IPS-20b (cell line): ENCODE data around the gene MAFG.

Source experiments
- H3K27ac ChIP-seq: one replicate; pipeline ENCODE4 v1.5.1; 2013; ENCODE audit warnings: low read length
- H3K27me3 ChIP-seq: 2 replicates; pipeline ENCODE4 v1.6.1; 2013; ENCODE audit warnings: mild to moderate bottlenecking, low read length, inconsistent platforms; ENCODE audit not compliant: insufficient read depth
- H3K36me3 ChIP-seq: 2 replicates; pipeline ENCODE4 v1.6.1; 2013; ENCODE audit warnings: low read depth, mild to moderate bottlenecking, inconsistent platforms, low read length, moderate library complexity; ENCODE audit not compliant: insufficient read depth
- H3K4me1 ChIP-seq: 2 replicates; pipeline ENCODE4 v1.6.1; 2013; ENCODE audit warnings: mild to moderate bottlenecking, control low read depth, inconsistent platforms, low read length, moderate library complexity; ENCODE audit not compliant: insufficient read depth
- H3K4me3 ChIP-seq: 2 replicates; pipeline ENCODE4 v1.5.1; 2013; ENCODE audit warnings: mild to moderate bottlenecking, low read length, inconsistent platforms
- H3K9ac ChIP-seq: 2 replicates; pipeline ENCODE4 v1.6.1; 2013; ENCODE audit warnings: low read depth, mild to moderate bottlenecking, inconsistent platforms, low read length, moderate library complexity
- H3K9me3 ChIP-seq: 2 replicates; pipeline ENCODE4 v1.6.1; 2013; ENCODE audit warnings: mild to moderate bottlenecking, low read depth, low read length, inconsistent platforms; ENCODE audit not compliant: insufficient read depth

The MAFG gene

DNA sequence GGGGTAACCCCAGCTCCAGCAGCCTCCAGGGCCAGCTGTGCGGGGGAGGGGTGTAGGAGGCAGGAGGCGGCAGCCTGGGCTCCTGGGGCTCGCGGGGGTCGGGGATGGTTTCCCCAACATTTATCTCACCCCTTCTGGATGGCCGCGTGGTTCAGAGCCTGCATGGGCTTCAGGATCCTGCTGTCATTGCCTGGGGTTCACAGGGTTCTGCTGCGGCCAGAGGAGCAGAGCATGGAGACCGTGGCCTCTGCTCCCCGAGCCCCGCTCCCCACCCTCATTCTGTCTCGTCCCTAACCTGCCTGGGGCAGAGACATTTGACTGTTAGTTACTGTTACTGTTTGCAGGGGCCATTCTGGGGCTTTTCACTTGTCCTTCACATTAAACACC lies 14.6 kb upstream of the MAFG start:
- Histone ChIP-seq H3K27me3 (peaks cover 28% of the 10 kb centered on the region), H3K4me3 (peak overlapping the region; percentile 25; the same call in 1 of the 2 replicates), H3K9ac (no peak overlapping the region), H3K27ac (no peak overlapping the region), H3K36me3 (no peaks in the 10 kb centered on the region), H3K9me3 (no peaks in the 10 kb centered on the region), H3K4me1 (no peaks in the 10 kb centered on the region; the same call in 1 of the 2 replicates)

DNA sequence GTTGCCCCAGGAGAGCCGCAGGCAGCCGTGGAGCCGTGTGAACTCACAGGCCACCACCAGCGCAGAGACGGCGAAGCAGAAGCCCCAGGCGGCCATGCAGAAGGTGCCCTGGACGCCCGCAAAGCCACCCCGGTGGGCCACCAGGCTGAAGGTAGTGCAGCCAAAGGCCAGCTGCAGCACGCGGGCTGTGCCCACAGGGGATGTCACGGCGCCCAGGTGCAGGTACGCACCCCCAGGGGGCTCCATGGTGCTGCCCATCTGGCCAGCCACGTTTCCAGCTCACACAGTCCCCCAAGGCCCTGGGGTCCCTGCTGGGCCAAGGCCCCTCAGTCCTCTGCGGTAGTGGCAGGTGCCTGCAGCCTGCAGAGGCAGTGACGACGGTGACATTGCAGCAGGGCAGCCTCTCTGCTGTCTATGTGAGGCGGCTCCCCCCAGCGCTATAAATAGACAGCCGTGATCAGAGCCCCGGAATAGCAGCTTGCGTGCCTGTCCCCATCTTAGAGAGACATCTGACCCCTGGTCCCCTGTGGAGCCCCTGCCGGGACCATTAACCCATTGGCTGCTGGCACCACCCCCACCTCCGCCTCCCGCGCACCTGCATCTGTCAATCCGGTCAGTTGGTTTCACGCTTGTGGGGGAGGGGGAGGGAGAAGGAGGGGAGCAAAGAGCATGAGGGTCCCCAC lies 14.1 kb upstream of the MAFG start:
- no peaks in the 10 kb centered on the region for H3K36me3 ChIP-seq
- no peak overlapping the region for H3K27ac ChIP-seq
- H3K9me3 ChIP-seq = no peaks in the 10 kb centered on the region
- H3K27me3 ChIP-seq = peaks cover 28% of the 10 kb centered on the region
- no peak overlapping the region for H3K9ac ChIP-seq
- peak overlapping the region; percentile 25; the same call in 1 of the 2 replicates for H3K4me3 ChIP-seq
- no peaks in the 10 kb centered on the region; the same call in 1 of the 2 replicates for H3K4me1 ChIP-seq

DNA sequence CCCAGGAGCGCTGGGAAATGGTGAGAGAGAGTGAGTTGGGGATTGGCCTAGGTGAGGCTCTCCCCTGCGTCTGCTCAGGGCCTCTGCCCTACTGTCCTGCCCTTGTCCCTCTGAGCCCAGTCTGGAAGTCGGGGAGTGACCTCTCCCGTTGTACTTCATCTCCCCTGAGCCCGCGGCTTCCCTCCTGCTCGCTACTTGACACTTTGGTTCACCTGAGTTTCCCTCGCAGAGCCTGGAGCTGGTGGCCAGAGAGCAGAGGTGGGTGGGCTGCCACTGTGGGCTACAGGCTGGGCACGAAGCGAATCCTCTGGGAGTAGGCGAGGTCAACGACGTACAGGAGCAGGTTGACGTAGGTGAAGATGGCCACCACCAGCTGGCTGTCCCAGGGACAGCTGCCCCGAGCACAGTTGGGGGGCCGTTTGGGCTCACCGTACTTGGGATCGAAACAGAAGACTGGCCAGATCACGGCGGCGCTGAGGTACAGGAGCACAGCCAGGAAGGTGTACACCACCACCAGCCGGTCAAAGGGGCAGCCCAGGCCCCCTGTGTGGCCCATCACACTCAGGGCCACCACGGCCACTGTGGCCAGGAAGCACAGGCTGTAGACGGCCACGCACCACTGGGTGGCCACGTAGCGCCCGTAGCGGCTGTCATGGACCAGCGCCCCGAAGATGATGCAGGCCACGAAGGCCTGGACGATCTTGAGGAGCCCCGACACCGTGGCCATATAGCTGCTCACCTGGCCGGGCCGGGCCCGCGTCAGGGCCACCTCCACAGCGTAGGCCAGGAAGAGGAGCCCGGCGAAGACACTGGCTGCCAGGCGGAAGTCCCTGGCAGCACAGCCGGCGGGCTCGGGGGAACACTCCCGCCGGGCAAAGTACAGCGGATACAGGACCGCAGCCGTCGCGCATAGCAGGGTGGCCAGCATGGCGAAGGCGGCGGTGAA lies 13.3 kb upstream of the MAFG start:
- H3K27me3 ChIP-seq = peaks cover 28% of the 10 kb centered on the region
- no peak overlapping the region for H3K27ac ChIP-seq
- H3K9ac ChIP-seq = no peak overlapping the region
- no peaks in the 10 kb centered on the region; the same call in 1 of the 2 replicates for H3K4me1 ChIP-seq
- H3K9me3 ChIP-seq = no peaks in the 10 kb centered on the region
- H3K4me3 ChIP-seq = no peak overlapping the region
- H3K36me3 ChIP-seq = no peaks in the 10 kb centered on the region

DNA sequence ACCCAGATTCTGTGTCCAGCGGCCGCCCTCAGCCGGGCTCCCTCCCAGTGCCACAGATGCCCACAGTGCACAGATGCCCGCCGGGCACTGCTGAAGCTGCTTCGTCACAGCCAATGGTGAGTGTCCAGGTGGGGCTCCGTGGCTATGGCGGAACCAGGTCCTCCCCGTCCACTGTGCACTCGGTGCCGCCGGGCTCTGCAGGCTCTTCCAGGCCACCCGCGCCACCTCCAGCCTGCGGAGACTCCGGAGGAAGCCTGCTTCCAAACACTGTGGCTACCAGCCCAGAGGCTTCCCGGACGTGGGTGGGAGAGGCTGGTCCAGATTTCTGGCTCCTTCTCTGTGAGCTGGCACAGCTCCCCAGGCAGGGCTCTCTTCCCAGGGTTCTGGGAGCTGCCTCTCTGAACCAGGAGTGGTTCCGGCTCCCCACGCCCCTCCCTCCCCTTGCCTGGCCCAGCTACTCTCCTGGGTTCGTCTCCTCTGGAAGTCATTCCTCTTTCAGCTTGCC lies 12.4 kb upstream of the MAFG start:
- Histone ChIP-seq H3K27ac (no peak overlapping the region), H3K4me3 (no peak overlapping the region), H3K9ac (no peak overlapping the region), H3K4me1 (no peaks in the 10 kb centered on the region; the same call in 1 of the 2 replicates), H3K36me3 (no peaks in the 10 kb centered on the region), H3K27me3 (peaks cover 28% of the 10 kb centered on the region), H3K9me3 (no peaks in the 10 kb centered on the region)

DNA sequence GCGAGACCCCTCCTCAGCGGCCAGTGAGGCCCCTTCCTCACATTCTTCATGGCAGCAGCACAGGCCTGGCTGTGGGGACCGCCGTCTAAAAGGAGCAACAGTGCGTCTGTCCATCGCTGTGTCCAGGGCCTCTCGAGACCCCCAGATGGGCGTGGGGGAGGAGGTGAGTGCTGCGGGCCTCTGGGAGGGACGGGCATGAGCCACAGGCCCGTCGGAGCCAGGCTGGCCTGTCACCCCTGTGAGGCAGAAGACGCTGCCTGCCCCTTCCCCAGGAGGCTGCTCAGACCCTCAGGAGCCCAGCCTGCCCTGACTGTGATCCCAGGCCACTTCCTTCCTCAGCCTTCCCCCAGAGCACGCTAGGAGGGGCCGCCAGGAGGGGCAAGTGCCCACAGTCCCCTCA lies 11.7 kb upstream of the MAFG start:
- H3K27ac ChIP-seq = no peak overlapping the region
- H3K9ac ChIP-seq = no peak overlapping the region
- H3K27me3 ChIP-seq = peaks cover 21% of the 10 kb centered on the region
- no peaks in the 10 kb centered on the region; the same call in 1 of the 2 replicates for H3K4me1 ChIP-seq
- H3K36me3 ChIP-seq = no peaks in the 10 kb centered on the region; the same call in 1 of the 2 replicates
- no peaks in the 10 kb centered on the region for H3K9me3 ChIP-seq
- H3K4me3 ChIP-seq = no peak overlapping the region

DNA sequence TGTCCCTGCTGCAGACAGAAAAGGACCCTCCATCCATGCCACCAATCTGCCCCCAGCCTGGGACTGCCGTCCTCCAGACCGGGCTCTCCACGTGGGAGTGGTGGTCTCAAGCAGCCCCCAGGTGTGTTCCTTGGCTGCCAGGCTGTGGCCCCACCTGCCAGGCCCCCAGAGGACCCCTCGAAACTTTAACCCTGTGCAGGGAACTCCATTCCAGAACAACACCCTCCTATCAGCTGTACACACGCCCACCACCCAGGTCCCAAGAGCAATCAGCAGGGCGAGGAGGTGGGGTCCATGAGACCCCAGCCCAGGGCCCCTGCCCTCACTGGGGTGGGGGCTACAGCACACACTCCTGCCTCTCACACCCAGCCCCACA lies 8.2 kb upstream of the MAFG start:
- H3K36me3 ChIP-seq = peaks cover 7% of the 10 kb centered on the region
- H3K4me1 ChIP-seq = no peaks in the 10 kb centered on the region
- H3K4me3 ChIP-seq = peak overlapping the region; percentile 38; the same call in 1 of the 2 replicates
- H3K9ac ChIP-seq = no peak overlapping the region; the same call in 1 of the 2 replicates
- peaks cover 8% of the 10 kb centered on the region; the same call in 1 of the 2 replicates for H3K27me3 ChIP-seq
- H3K27ac ChIP-seq = no peak overlapping the region
- no peaks in the 10 kb centered on the region for H3K9me3 ChIP-seq

DNA sequence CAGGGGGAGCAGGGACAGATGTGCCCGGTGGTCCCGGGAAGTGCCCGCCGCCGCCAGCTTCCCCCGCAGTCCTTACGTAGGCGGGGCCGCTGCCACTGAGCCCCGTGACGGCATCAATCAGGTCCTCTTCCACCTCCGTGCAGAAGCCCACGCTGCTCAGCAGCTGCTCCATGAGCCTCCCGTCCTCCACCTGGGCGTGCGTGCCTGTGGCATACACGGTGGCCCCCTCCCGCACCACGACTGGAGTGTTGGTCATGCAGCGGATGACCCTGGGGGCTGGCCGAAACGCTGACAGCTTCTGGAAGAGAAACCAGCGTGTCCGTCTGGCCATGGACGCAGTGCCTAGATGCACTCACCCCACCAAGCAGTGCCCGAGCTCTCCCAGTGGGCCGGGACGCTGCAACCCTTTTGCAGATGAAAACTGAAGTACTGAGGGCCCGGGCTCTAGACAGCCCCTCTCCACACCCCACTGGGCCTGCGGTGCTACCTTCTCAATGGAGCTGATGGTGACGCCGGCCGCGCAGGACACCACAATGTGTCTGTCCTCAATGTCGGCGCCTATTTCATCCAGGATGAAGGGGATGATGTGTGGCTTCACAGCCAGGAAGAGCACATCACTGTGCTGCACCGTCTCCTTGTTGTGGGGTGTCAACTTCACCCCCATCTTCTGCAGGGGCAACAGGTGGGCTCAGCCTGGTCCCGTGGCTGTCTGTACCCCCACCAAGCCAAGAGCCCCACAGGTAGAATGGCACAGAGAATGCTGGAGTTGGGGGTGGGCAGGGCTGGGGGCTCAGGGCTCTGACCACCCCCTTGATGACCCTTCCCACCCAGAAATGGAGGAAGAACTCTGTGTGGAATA lies 7.5 kb upstream of the MAFG start:
- Histone ChIP-seq H3K27me3 (0 out of 2 replicates have a peak, but pooled peaks cover 5% of the 10 kb centered on the region), H3K9me3 (no peaks in the 10 kb centered on the region), H3K9ac (no peak overlapping the region), H3K36me3 (peaks cover 7% of the 10 kb centered on the region), H3K4me3 (no peak overlapping the region), H3K4me1 (no peaks in the 10 kb centered on the region), H3K27ac (no peak overlapping the region)

DNA sequence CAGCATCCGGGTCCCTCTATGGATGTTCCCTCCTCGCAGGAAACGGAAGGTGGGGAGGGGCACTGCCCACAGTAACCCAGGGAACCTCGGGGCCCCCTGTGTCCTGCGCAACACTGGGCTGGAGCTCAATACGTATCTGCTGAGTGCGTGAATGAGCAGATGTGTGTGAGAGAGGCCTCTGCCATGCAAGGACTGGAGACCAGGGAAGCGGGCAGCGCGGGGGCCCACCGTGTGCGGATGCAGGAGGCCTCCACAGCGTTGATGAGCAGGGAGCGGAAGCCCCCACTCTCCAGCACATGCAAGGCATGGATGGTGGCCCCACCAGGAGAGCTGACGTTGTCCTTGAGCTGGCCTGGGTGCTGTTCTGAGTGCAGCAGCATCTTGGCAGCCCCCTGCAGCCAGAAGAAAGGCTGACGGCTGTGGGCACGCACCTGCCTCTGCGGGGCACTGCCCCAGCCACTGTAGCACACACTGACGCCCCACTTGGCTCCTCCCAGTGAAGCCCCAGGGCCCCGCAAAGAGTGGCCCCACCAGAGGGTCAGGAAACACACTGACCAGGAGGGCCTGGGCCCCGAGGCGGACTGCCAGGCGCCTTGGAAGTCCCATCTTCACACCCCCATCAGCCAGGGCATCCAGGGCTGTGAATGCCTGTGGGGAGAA lies 6.7 kb upstream of the MAFG start:
- Histone ChIP-seq H3K9me3 (no peaks in the 10 kb centered on the region), H3K27ac (no peak overlapping the region), H3K27me3 (peaks cover 9% of the 10 kb centered on the region), H3K4me1 (no peaks in the 10 kb centered on the region), H3K9ac (no peak overlapping the region), H3K36me3 (peaks cover 7% of the 10 kb centered on the region), H3K4me3 (no peak overlapping the region)

DNA sequence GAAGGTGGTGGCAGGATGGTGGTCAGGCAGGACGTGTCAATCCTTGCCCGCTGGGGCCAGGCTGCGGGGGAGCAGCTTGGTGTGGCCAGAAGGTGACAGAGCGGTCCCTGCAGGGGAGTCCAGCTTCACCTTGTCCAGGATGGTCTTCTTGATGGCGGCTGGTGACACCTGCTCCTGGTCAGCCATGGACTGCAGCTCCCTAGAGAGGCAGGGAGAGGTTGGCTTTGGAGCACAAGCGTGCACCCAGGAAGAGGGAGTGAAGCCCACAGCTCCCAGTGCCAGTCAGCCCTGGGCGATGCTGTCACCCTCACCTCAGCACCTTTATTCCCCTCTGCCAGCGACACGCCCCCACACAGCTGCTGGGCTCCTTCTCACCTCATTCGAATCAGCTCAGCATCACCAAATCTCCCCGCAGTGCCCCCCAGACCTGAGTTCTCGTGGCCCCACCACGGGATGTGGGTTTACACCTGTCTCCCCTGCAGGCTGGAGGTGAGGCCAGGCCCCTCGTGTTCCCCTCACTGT lies 5.7 kb upstream of the MAFG start:
- no peaks in the 10 kb centered on the region for H3K4me1 ChIP-seq

DNA sequence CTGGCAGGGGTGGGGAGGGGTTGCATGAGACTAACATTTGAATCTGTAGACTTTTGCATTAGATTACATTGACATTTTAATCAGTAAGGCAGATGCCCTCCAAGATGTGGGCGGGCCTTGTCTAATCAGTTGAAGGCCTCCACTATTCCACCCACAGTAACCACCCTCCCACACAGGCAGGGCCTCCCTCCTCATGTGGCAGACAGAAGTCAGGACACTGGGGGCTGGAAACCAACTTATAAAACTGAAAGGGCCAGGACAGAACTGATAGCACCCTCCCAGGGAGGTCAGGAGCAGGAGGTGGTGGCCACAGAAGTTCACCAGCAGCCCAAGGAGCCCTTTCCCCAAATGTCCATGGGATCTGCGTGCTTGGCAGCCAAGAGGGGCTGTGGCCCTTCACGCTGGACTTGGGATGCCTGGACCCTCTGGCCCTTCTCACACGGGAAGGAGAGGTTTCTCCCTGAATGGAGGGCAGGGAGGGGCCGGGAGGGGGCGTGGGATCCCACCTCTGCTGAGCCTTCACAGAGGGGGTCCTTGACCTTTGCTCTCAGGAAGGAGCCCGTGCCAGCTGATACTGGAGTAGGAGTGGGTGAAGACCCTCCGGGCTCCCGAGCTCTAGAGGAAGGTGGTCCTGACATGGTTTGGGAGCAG lies 4.9 kb upstream of the MAFG start:
- Histone ChIP-seq H3K4me1 (no peaks in the 10 kb centered on the region), H3K9me3 (no peaks in the 10 kb centered on the region), H3K4me3 (no peak overlapping the region), H3K9ac (no peak overlapping the region), H3K27me3 (peaks cover 17% of the 10 kb centered on the region), H3K36me3 (peaks cover 7% of the 10 kb centered on the region), H3K27ac (no peak overlapping the region)

More for the DNA sequence above, 5.7 kb upstream of the MAFG start:
- Histone ChIP-seq H3K9ac (no peak overlapping the region), H3K4me3 (no peak overlapping the region), H3K27me3 (peaks cover 14% of the 10 kb centered on the region), H3K27ac (no peak overlapping the region), H3K36me3 (peaks cover 7% of the 10 kb centered on the region), H3K9me3 (no peaks in the 10 kb centered on the region)
